ENCODE measurements around the gene ANKRD40CL. TPM values are rescaled to one million over a fixed set of nuclear protein-coding genes. Genes with fewer than 3 reads are reported as not detected.

The ANKRD40CL gene
- polyA plus RNA-seq, 1 donor (not counting 4 experiments of a cell fraction or from before 2014, with no cell fraction given), result not detected

- FAIRE-seq (peak; percentile 95), DNase-seq (ENCODE audit: low read depth, low spot score) (peak; percentile 74)
- peak overlapping the region in 1 of 3 experiments; percentile 9 for H3K4me3 ChIP-seq (ENCODE audit: control insufficient read depth in 2 of 3, extremely low read depth in 1 of 3, insufficient read depth in 2 of 3, low read depth in 1 of 3, low read length in 3 of 3)
- no peaks in the 10 kb centered on the region for H3K79me2 ChIP-seq (ENCODE audit: control insufficient read depth, insufficient read depth, low read length)
- peaks cover 3% of the 10 kb centered on the region for H3K9me1 ChIP-seq (ENCODE audit: control insufficient read depth, extremely low read depth, insufficient read depth, low read length)
- H2AFZ ChIP-seq (ENCODE audit: control insufficient read depth, low read length), result peak overlapping the region; percentile 41
- H3K4me1 ChIP-seq (ENCODE audit: control insufficient read depth, extremely low read depth, insufficient read depth, low read length), result peaks cover 47% of the 10 kb centered on the region
- no peaks in the 10 kb centered on the region for H3K9me3 ChIP-seq (ENCODE audit: control insufficient read depth, low read depth, low read length)
- no peak for TF ChIP-seq CTCF (optimal IDR thresholded peaks at IDR 0.05 in 1 of 3, IDR thresholded peaks at IDR 0.05 in 1 of 3, conservative IDR thresholded peaks at IDR 0.05 in 1 of 3; ENCODE audit: extremely low read depth in 1 of 3, insufficient read depth in 2 of 3, low read length in 3 of 3)
- TF ChIP-seq EZH2 (IDR thresholded peaks at IDR 0.05; ENCODE audit: low read length), result no peak
- dilution Hi-C loops (cut with MboI; ENCODE audit: extremely low pct_ligation_motif_present, low sequenced_read_pairs), result no loop called here
- no peaks in the 10 kb centered on the region for H3K27me3 ChIP-seq (ENCODE audit: control insufficient read depth, extremely low read depth, insufficient read depth, low read length)
- H3K27ac ChIP-seq (ENCODE audit: control insufficient read depth, insufficient read depth, low read length), result peak overlapping the region; percentile 67
- H4K20me1 ChIP-seq (ENCODE audit: control insufficient read depth, extremely low read depth, insufficient read depth, low read length), result no peaks in the 10 kb centered on the region
- H3K36me3 ChIP-seq (ENCODE audit: control insufficient read depth in 2 of 2, extremely low read depth in 1 of 2, insufficient read depth in 2 of 2, low read length in 2 of 2), result no peaks in the 10 kb centered on the region
- peak overlapping the region; percentile 26 for H3K9ac ChIP-seq (ENCODE audit: control insufficient read depth, extremely low read depth, insufficient read depth, low read length)
- H3K4me2 ChIP-seq (ENCODE audit: control insufficient read depth, extremely low read depth, insufficient read depth, low read depth, low read length), result peak overlapping the region; percentile 58
Observed at GRCh38 chr17:50798424-50799288, 31.3 kb upstream of the ANKRD40CL start.

- no peak for FAIRE-seq
- Histone ChIP-seq H4K20me1 (ENCODE audit: control insufficient read depth, extremely low read depth, insufficient read depth, low read length) (no peaks in the 10 kb centered on the region), H2AFZ (ENCODE audit: control insufficient read depth, low read length) (peak overlapping the region; percentile 78), H3K9ac (ENCODE audit: control insufficient read depth, extremely low read depth, insufficient read depth, low read length) (no peak overlapping the region), H3K4me2 (ENCODE audit: control insufficient read depth, extremely low read depth, insufficient read depth, low read depth, low read length) (no peak overlapping the region), H3K9me1 (ENCODE audit: control insufficient read depth, extremely low read depth, insufficient read depth, low read length) (peaks cover 3% of the 10 kb centered on the region), H3K27me3 (ENCODE audit: control insufficient read depth, extremely low read depth, insufficient read depth, low read length) (no peaks in the 10 kb centered on the region), H3K36me3 (ENCODE audit: control insufficient read depth in 2 of 2, extremely low read depth in 1 of 2, insufficient read depth in 2 of 2, low read length in 2 of 2) (no peaks in the 10 kb centered on the region), H3K4me1 (ENCODE audit: control insufficient read depth, extremely low read depth, insufficient read depth, low read length) (peaks cover 38% of the 10 kb centered on the region), H3K9me3 (ENCODE audit: control insufficient read depth, low read depth, low read length) (no peaks in the 10 kb centered on the region), H3K27ac (ENCODE audit: control insufficient read depth, insufficient read depth, low read length) (no peak overlapping the region), H3K4me3 (ENCODE audit: control insufficient read depth in 2 of 3, extremely low read depth in 1 of 3, insufficient read depth in 2 of 3, low read depth in 1 of 3, low read length in 3 of 3) (no peak overlapping the region), H3K79me2 (ENCODE audit: control insufficient read depth, insufficient read depth, low read length) (no peaks in the 10 kb centered on the region)
- dilution Hi-C loops (cut with MboI; ENCODE audit: extremely low pct_ligation_motif_present, low sequenced_read_pairs), result no loop called here
- TF ChIP-seq EZH2 (IDR thresholded peaks at IDR 0.05; ENCODE audit: low read length), result no peak
- no peak for TF ChIP-seq CTCF (optimal IDR thresholded peaks at IDR 0.05 in 1 of 3, IDR thresholded peaks at IDR 0.05 in 1 of 3, conservative IDR thresholded peaks at IDR 0.05 in 1 of 3; ENCODE audit: extremely low read depth in 1 of 3, insufficient read depth in 2 of 3, low read length in 3 of 3)
- DNase-seq (ENCODE audit: low read depth, low spot score), result no peak
Observed at GRCh38 chr17:50797135-50797810, 30.0 kb upstream of the ANKRD40CL start.
